Epithelial cell of esophagus (primary cell): ENCODE results near the gene CAPZA1.
A peak's percentile ranks its signal among the peaks of the same experiment; 100 is the strongest.
"Not testable (repeated sequence)": the region's sequence is repeated elsewhere in the genome, so short reads cannot be mapped to it uniquely, and the experiment has no call there.

Experiments
- DNase-seq: peaks from one replicate; pipeline ENCODE4 v3.0.0; 2010; ENCODE audit warnings: low read depth
- H3K4me3 ChIP-seq: 2 replicates; pipeline ENCODE4 v1.5.1; 2011; ENCODE audit warnings: mild to moderate bottlenecking, low read length, control low read depth
- TF ChIP-seq, protein P1 (sequence below): IDR thresholded peaks from 2 replicates; pipeline ENCODE4 v1.5.1; 2011; ENCODE audit warnings: low read depth, mild to moderate bottlenecking, low read length, control low read depth, inconsistent platforms; ENCODE audit not compliant: insufficient read depth; ENCODE audit errors: missing control alignments

Gene CAPZA1

GRCh38 chr1:112637254-112638109, 17.9 kb downstream of the CAPZA1 start:
- TF ChIP-seq, protein P1, sequence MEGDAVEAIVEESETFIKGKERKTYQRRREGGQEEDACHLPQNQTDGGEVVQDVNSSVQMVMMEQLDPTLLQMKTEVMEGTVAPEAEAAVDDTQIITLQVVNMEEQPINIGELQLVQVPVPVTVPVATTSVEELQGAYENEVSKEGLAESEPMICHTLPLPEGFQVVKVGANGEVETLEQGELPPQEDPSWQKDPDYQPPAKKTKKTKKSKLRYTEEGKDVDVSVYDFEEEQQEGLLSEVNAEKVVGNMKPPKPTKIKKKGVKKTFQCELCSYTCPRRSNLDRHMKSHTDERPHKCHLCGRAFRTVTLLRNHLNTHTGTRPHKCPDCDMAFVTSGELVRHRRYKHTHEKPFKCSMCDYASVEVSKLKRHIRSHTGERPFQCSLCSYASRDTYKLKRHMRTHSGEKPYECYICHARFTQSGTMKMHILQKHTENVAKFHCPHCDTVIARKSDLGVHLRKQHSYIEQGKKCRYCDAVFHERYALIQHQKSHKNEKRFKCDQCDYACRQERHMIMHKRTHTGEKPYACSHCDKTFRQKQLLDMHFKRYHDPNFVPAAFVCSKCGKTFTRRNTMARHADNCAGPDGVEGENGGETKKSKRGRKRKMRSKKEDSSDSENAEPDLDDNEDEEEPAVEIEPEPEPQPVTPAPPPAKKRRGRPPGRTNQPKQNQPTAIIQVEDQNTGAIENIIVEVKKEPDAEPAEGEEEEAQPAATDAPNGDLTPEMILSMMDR = no peak
- peak; percentile 53 for DNase-seq
- no peak overlapping the region for H3K4me3 ChIP-seq

GRCh38 chr1:112638110-112638428, 18.4 kb downstream of the CAPZA1 start:
- TF ChIP-seq, protein P1 = no peak
- DNase-seq = peak; percentile 52
- no peak overlapping the region for H3K4me3 ChIP-seq

GRCh38 chr1:112640437-112640836, 20.8 kb downstream of the CAPZA1 start:
- DNase-seq, H3K4me3 ChIP-seq: not testable (repeated sequence)

GRCh38 chr1:112643080-112643479, 23.4 kb downstream of the CAPZA1 start:
- H3K4me3 ChIP-seq = no peak overlapping the region
- DNase-seq = no peak
- TF ChIP-seq, protein P1 = no peak

GRCh38 chr1:112646225-112646624, 26.6 kb downstream of the CAPZA1 start:
- DNase-seq = peak; percentile 68
- no peak overlapping the region for H3K4me3 ChIP-seq

GRCh38 chr1:112651205-112651604, 31.6 kb downstream of the CAPZA1 start:
- DNase-seq = no peak
- H3K4me3 ChIP-seq = no peak overlapping the region
- TF ChIP-seq, protein P1 = no peak

More at GRCh38 chr1:112646225-112646624, 26.6 kb downstream of the CAPZA1 start:
- TF ChIP-seq, protein P1 = no peak

GRCh38 chr1:112665857-112666256, 46.2 kb downstream of the CAPZA1 start:
- DNase-seq = no peak
- H3K4me3 ChIP-seq = no peak overlapping the region
- TF ChIP-seq, protein P1 = no peak
